PFSK-1 (cell line): ENCODE data around the gene ANOS1.

ENCODE experiments used
- POLR2AphosphoS5 ChIP-seq: IDR thresholded peaks from 2 replicates; pipeline ENCODE4 v1.6.1; 2012; ENCODE audit warnings: low read depth, mild to moderate bottlenecking, control low read depth, low read length, moderate library complexity
- TAF1 ChIP-seq: IDR thresholded peaks from 2 replicates; pipeline ENCODE4 v1.6.1; 2012; ENCODE audit warnings: low read length, control low read depth, borderline replicate concordance; ENCODE audit not compliant: insufficient read depth

GRCh38 chrX:8520791-8521190 lies 211.1 kb downstream of the ANOS1 start:
- TF ChIP-seq POLR2AphosphoS5 = no peak
- no peak for TF ChIP-seq TAF1
